Fibroblast of lung (primary cell): Measurements from ENCODE around the gene REPS1. TPM values are rescaled to one million over a fixed set of nuclear protein-coding genes. Genes with fewer than 3 reads are reported as not detected.
A peak's percentile ranks its signal among the peaks of the same experiment; 100 is the strongest.
"Not testable (repeated sequence)": the region's sequence is repeated elsewhere in the genome, so short reads cannot be mapped to it uniquely, and the experiment has no call there.

Experiments used
- DNase-seq, 2 donors: peaks; one replicate each; pipeline versions ENCODE4 v3.0.0 to v3.0.0-alpha.2; 2010; ENCODE audit warnings: low read depth in 2 of 2
- H2AFZ ChIP-seq: 2 replicates; pipeline ENCODE4 v1.5.1; 2012; ENCODE audit warnings: low read length, control low read depth, inconsistent platforms
- H3K27ac ChIP-seq: 2 replicates; pipeline ENCODE4 v1.5.1; 2011; ENCODE audit warnings: low read length, control low read depth; ENCODE audit not compliant: insufficient read depth
- H3K27me3 ChIP-seq: 2 replicates; pipeline ENCODE4 v1.5.1; 2011; ENCODE audit warnings: mild to moderate bottlenecking, low read length; ENCODE audit not compliant: control insufficient read depth, insufficient read depth
- H3K36me3 ChIP-seq: 2 replicates; pipeline ENCODE4 v1.5.1; 2011; ENCODE audit warnings: low read length; ENCODE audit not compliant: control insufficient read depth, insufficient read depth
- H3K4me1 ChIP-seq: 2 replicates; pipeline ENCODE4 v1.5.1; 2011; ENCODE audit warnings: low read length; ENCODE audit not compliant: control insufficient read depth, insufficient read depth; ENCODE audit errors: extremely low read depth
- H3K4me2 ChIP-seq: 2 replicates; pipeline ENCODE4 v1.5.1; 2011; ENCODE audit warnings: low read length, control low read depth; ENCODE audit not compliant: insufficient read depth; ENCODE audit errors: extremely low read depth
- H3K4me3 ChIP-seq, 4 experiments: fragments of 200-600 bp in 1 of 4; sonication (generic) in 1 of 4; replicated peaks in 1 of 4; 2 replicates each; pipeline ENCODE4 v1.5.1; 2011 to 2016; ENCODE audit warnings: low read length in 4 of 4, low read depth in 3 of 4, mild to moderate bottlenecking in 3 of 4, control low read depth in 2 of 4, inconsistent platforms in 1 of 4, mixed read lengths in 1 of 4; ENCODE audit not compliant: insufficient read depth in 1 of 4; ENCODE audit errors: control extremely low read depth in 1 of 4
- H3K79me2 ChIP-seq: 2 replicates; pipeline ENCODE4 v1.5.1; 2012; ENCODE audit warnings: mild to moderate bottlenecking, low read length, inconsistent platforms; ENCODE audit not compliant: control insufficient read depth, insufficient read depth
- H3K9ac ChIP-seq: 2 replicates; pipeline ENCODE4 v1.5.1; 2011; ENCODE audit warnings: mild to moderate bottlenecking, low read length, control low read depth; ENCODE audit not compliant: insufficient read depth
- H3K9me3 ChIP-seq: 2 replicates; pipeline ENCODE4 v1.5.1; 2012; ENCODE audit warnings: low read depth, low read length; ENCODE audit not compliant: control insufficient read depth, insufficient read depth
- H4K20me1 ChIP-seq: 2 replicates; pipeline ENCODE4 v1.5.1; 2011; ENCODE audit warnings: low read length; ENCODE audit not compliant: control insufficient read depth, insufficient read depth; ENCODE audit errors: extremely low read depth
- CTCF ChIP-seq, 2 donors: IDR thresholded peaks in 1 of 2; conservative IDR thresholded peaks in 1 of 2; 1 replicate in 1 of 2; 2 replicates in 1 of 2; pipeline ENCODE4 v1.5.1; 2011 to 2012; ENCODE audit warnings: low read length in 2 of 2, control low read depth in 1 of 2, inconsistent platforms in 1 of 2, low read depth in 1 of 2, mild to moderate bottlenecking in 1 of 2
- EZH2 ChIP-seq: IDR thresholded peaks from 2 replicates; pipeline ENCODE4 v1.5.1; 2012; ENCODE audit warnings: low read length, control low read depth, mild to moderate bottlenecking; ENCODE audit errors: missing control alignments
- polyA plus RNA-seq, 2 donors: library from polyadenylated mRNA; depleted of rRNA in 1 of 2; stranded (reverse) in 1 of 2; unstranded in 1 of 2; fragments of >200 nt; gene quantifications; 2 replicates each; pipeline ENCODE4 v1.2.1, GENCODE V29; 2011 to 2012; ENCODE audit warnings: missing spikeins in 1 of 2
- total RNA-seq: library from RNA; depleted of rRNA; stranded (reverse); fragments of >200 nt; gene quantifications from 2 replicates; pipeline ENCODE4 v1.2.1, GENCODE V29; 2014

The REPS1 gene
- total and polyA plus RNA-seq, 2 donors (not counting 1 experiment from before 2014, with no cell fraction given), result 27.8 to 28.2 TPM

GRCh38 chr6:138944412-138944811 is 43.6 kb downstream of the REPS1 start:
- H3K9me3 ChIP-seq, result no peaks in the 10 kb centered on the region
- H3K4me2 ChIP-seq, result no peak overlapping the region
- H3K9ac ChIP-seq, result no peak overlapping the region
- H3K27ac ChIP-seq, result no peak overlapping the region
- peaks cover 2% of the 10 kb centered on the region for H3K36me3 ChIP-seq
- no peaks in the 10 kb centered on the region for H3K27me3 ChIP-seq
- no peak overlapping the region for H2AFZ ChIP-seq
- H4K20me1 ChIP-seq, result no peaks in the 10 kb centered on the region
- TF ChIP-seq EZH2 (no peak), CTCF (conservative IDR thresholded peaks at IDR 0.05 in 1 of 2, IDR thresholded peaks at IDR 0.05 in 1 of 2; ENCODE audit: low read depth in 1 of 2, low read length in 2 of 2) (no peak)
- no peaks in the 10 kb centered on the region for H3K79me2 ChIP-seq
- peaks cover 2% of the 10 kb centered on the region for H3K4me1 ChIP-seq
- peak; percentile 58 to 78 for DNase-seq
- no peak overlapping the region for H3K4me3 ChIP-seq

- Histone ChIP-seq H3K4me1 (peaks cover 2% of the 10 kb centered on the region), H3K27ac (no peak overlapping the region), H3K27me3 (no peaks in the 10 kb centered on the region), H3K4me2 (no peak overlapping the region), H3K79me2 (no peaks in the 10 kb centered on the region), H4K20me1 (no peaks in the 10 kb centered on the region), H3K9me3 (no peaks in the 10 kb centered on the region), H3K4me3 (no peak overlapping the region), H3K36me3 (peaks cover 2% of the 10 kb centered on the region), H3K9ac (no peak overlapping the region), H2AFZ (no peak overlapping the region)
- peak in 1 of 2 donors; percentile 33 for DNase-seq
- TF ChIP-seq CTCF (conservative IDR thresholded peaks at IDR 0.05 in 1 of 2, IDR thresholded peaks at IDR 0.05 in 1 of 2; ENCODE audit: low read depth in 1 of 2, low read length in 2 of 2) (no peak), EZH2 (no peak)
Measured at GRCh38 chr6:138943089-138943625, 44.9 kb downstream of the REPS1 start.

GRCh38 chr6:138936873-138937272 is 51.2 kb downstream of the REPS1 start:
- not testable (repeated sequence) for H4K20me1 ChIP-seq, DNase-seq, H2AFZ ChIP-seq, H3K36me3 ChIP-seq, H3K9ac ChIP-seq, H3K4me3 ChIP-seq, H3K4me2 ChIP-seq, H3K9me3 ChIP-seq, H3K79me2 ChIP-seq, H3K27me3 ChIP-seq, H3K4me1 ChIP-seq, H3K27ac ChIP-seq
